Adrenal gland (tissue), 12 donors: ENCODE data around the gene ABCD1. TPM values are rescaled to one million over a fixed set of nuclear protein-coding genes. Genes with fewer than 3 reads are reported as not detected.

Source experiments
- DNase-seq, 7 donors: peaks; one replicate each; pipeline ENCODE4 v3.0.0-alpha.2; 2019 to 2020
- H3K27ac ChIP-seq, 5 donors: fragments of 200-600 bp; sonication (generic) in 4 of 5; 1 replicate in 3 of 5; 2 replicates in 2 of 5; pipeline versions ENCODE4 v1.5.1 to v1.8.0; 2016 to 2020; ENCODE audit warnings: mild to moderate bottlenecking in 1 of 5
- H3K27me3 ChIP-seq: fragments of 200-600 bp; 2 replicates; pipeline ENCODE4 v1.8.0; 2021
- H3K36me3 ChIP-seq, 2 donors: fragments of 200-600 bp; replicated peaks in 1 of 2; 1 replicate in 1 of 2; 2 replicates in 1 of 2; pipeline versions ENCODE4 v1.5.1 to v1.8.0; 2018 to 2022
- H3K4me1 ChIP-seq, 2 donors: fragments of 200-600 bp; replicated peaks in 1 of 2; 1 replicate in 1 of 2; 2 replicates in 1 of 2; pipeline versions ENCODE4 v1.5.1 to v1.8.0; 2018 to 2021
- H3K4me3 ChIP-seq, 4 donors: fragments of 200-600 bp; sonication (generic) in 3 of 4; one replicate each; pipeline ENCODE4 v1.5.1; 2016 to 2018
- H3K9me3 ChIP-seq, 3 donors: fragments of 200-600 bp; sonication (generic) in 1 of 3; replicated peaks in 1 of 3; 1 replicate in 2 of 3; 2 replicates in 1 of 3; pipeline versions ENCODE4 v1.5.1 to v1.8.0; 2016 to 2021
- CTCF ChIP-seq, 6 experiments: fragments of 450-650 bp in 4 of 6; fragments of 200-600 bp in 2 of 6; sonication (generic) in 1 of 6; IDR thresholded peaks; 1 replicate in 5 of 6; 2 replicates in 1 of 6; pipeline versions ENCODE4 v1.5.1 to v1.8.0; 2016 to 2021; ENCODE audit warnings: antibody characterized with exemption in 6 of 6, mild to moderate bottlenecking in 2 of 6, moderate library complexity in 1 of 6
- POLR2A ChIP-seq, 2 donors: fragments of 450-650 bp; IDR thresholded peaks; one replicate each; pipeline ENCODE4 v1.6.1; 2017; ENCODE audit warnings: antibody characterized with exemption in 2 of 2, mild to moderate bottlenecking in 2 of 2, moderate library complexity in 1 of 2
- WGBS, 4 donors: extraction: QIAGEN DNeasy Blood & Tissue Kit in 2 of 4; methylation state at CpG; one replicate each; pipeline versions ENCODE4 v1.1.5 to v1.1.7; 2013 to 2017; 5-methylcytosine and 5-hydroxymethylcytosine counted together
- intact Hi-C, 2 donors: fragments of 100-400 bp; cut with DNase I; formaldehyde crosslinking; loops; one replicate each; pipeline versions ENCODE4 v1.14.1 to v1.15.0; 2022 to 2023
- polyA plus RNA-seq, 3 donors: library from polyadenylated mRNA; stranded (reverse); fragments of 200-250 nt in 2 of 3; fragments of 350-450 nt in 1 of 3; fragmentation: Illumina TruSeq in 1 of 3; extraction: RNeasy Lipid Tissue Mini Kit (QIAGEN cat#74804) in 1 of 3; gene quantifications; one replicate each; pipeline ENCODE4 v1.2.3, GENCODE V29; 2013 to 2014
- total RNA-seq, 9 donors: library from RNA; depleted of rRNA in 4 of 9; stranded (reverse); fragments of >200 nt in 4 of 9; fragments of 120-200 nt in 1 of 9; fragmentation: NEBNext Ultra II Directional in 1 of 9; extraction: Animal tissue kit (Norgen Biotek cat#: 25700) in 1 of 9; gene quantifications; one replicate each; pipeline versions ENCODE4 v1.1.0 to v1.2.4, GENCODE V29; 2013 to 2023
- donor health status: healthy with polysubstance abuse.
- donor health status: Bipolar disorder and iron deficiency.
- donor health status: DM: yes; HTN: yes; CAD: no.
- donor health status: DM: no; HTN: no; CAD: no.
- donor health status: DM: no; HTN: no; CAD: no.
- donor health status: DM: yes; HTN: yes; CAD: no.

ABCD1 gene
- total and polyA plus RNA-seq, 12 donors, result 29.6 to 78.0 (median 50.4) TPM

GRCh38 chrX:153714256-153714655 lies 10.4 kb upstream of the ABCD1 start:
- intact Hi-C loops, result no loop called here
- H3K36me3 ChIP-seq, result peaks cover 0 to 35% of the 10 kb centered on the region in 2 donors
- no peaks in the 10 kb centered on the region for H3K9me3 ChIP-seq
- no peak for DNase-seq
- WGBS, 4 donors, result 81 to 96% (median 90%) methylated on average over 3 of the region's 3 CpGs
- no peaks in the 10 kb centered on the region for H3K4me1 ChIP-seq
- no peak overlapping the region for H3K4me3 ChIP-seq
- TF ChIP-seq POLR2A (IDR thresholded peaks at IDR 0.05), result no peak
- no peak for TF ChIP-seq CTCF (IDR thresholded peaks at IDR 0.05)
- H3K27me3 ChIP-seq, result no peaks in the 10 kb centered on the region
- H3K27ac ChIP-seq, result no peak overlapping the region

GRCh38 chrX:153717445-153717844 lies 7.2 kb upstream of the ABCD1 start:
- intact Hi-C loops, result no loop called here
- Histone ChIP-seq H3K27ac (no peak overlapping the region), H3K9me3 (no peaks in the 10 kb centered on the region), H3K4me1 (peaks cover 0 to under 1% of the 10 kb centered on the region in 2 donors), H3K27me3 (no peaks in the 10 kb centered on the region), H3K4me3 (no peak overlapping the region), H3K36me3 (peaks cover 0 to 54% of the 10 kb centered on the region in 2 donors)
- 87 to 91% (median 90%) methylated on average over 7 to 9 of the region's 9 CpGs for WGBS, 4 donors
- no peak for DNase-seq
- TF ChIP-seq CTCF (IDR thresholded peaks at IDR 0.05), result no peak
- no peak for TF ChIP-seq POLR2A (IDR thresholded peaks at IDR 0.05)

- DNase-seq, result no peak
- Histone ChIP-seq H3K36me3 (peaks cover 0 to 47% of the 10 kb centered on the region in 2 donors), H3K4me1 (peaks cover 0 to 6% of the 10 kb centered on the region in 2 donors), H3K9me3 (no peaks in the 10 kb centered on the region), H3K27me3 (no peaks in the 10 kb centered on the region), H3K4me3 (no peak overlapping the region), H3K27ac (no peak overlapping the region)
- WGBS, 4 donors, result 73 to 75% (median 74%) methylated on average over 2 of the region's 2 CpGs; no CpG with 5 or more reads in 1 of the 4 donors
- intact Hi-C loops, result no loop called here
- no peak for TF ChIP-seq POLR2A (IDR thresholded peaks at IDR 0.05)
- no peak for TF ChIP-seq CTCF (IDR thresholded peaks at IDR 0.05)
Measured at GRCh38 chrX:153719238-153719637, 5.4 kb upstream of the ABCD1 start.

- Histone ChIP-seq H3K9me3 (no peaks in the 10 kb centered on the region), H3K27ac (no peak overlapping the region), H3K4me1 (peaks cover 0 to 6% of the 10 kb centered on the region in 2 donors), H3K4me3 (no peak overlapping the region), H3K36me3 (peaks cover 0 to 42% of the 10 kb centered on the region in 2 donors), H3K27me3 (no peaks in the 10 kb centered on the region)
- intact Hi-C loops, result no loop called here
- DNase-seq, result no peak
- WGBS, 4 donors, result 14 to 81% (median 67%) methylated on average over 1 to 2 of the region's 2 CpGs
- TF ChIP-seq POLR2A (IDR thresholded peaks at IDR 0.05) (no peak), CTCF (IDR thresholded peaks at IDR 0.05) (no peak)
Measured at GRCh38 chrX:153719701-153720100, 5.0 kb upstream of the ABCD1 start.
